GM12878 (cell line): ENCODE data around the gene WDFY1. TPM values are rescaled to one million over a fixed set of nuclear protein-coding genes. Genes with fewer than 3 reads are reported as not detected.

Experiments used
- ATAC-seq: fragments of 200-7000 bp; cut with Tn5 transposase; 3 replicates; pipeline ENCODE4 v1.9.1; 2020; ENCODE audit warnings: mild to moderate bottlenecking, moderate library complexity
- BruUV-seq: library from RNA; stranded (reverse); fragments of 400-500 nt; replicated peaks from 2 replicates; lab custom pipeline; 2021; lab: Mats Ljungman, UMichigan
- CTCF ChIA-PET: fragments of 300-600 bp; sonication (Branson Sonifier 250); formaldehyde crosslinking; extraction: SDS; loops from one replicate; lab custom pipeline; 2021; ENCODE audit warnings: inconsistent platforms; lab: Yijun Ruan, JAX
- POLR2A ChIA-PET: fragments of 350-600 bp; formaldehyde crosslinking; extraction: SDS; loops from one replicate; lab custom pipeline; 2021; ENCODE audit warnings: inconsistent platforms; lab: Charles Lee
- RAD21 ChIA-PET: fragments of 300-600 bp; sonication (Branson Sonifier 250); formaldehyde crosslinking; loops from one replicate; lab custom pipeline; 2023; ENCODE audit warnings: antibody characterized with exemption; ENCODE audit not compliant: unreplicated experiment; lab: Charles Lee
- SMC1A ChIA-PET: fragments of 300-600 bp; sonication (Branson Sonifier 250); formaldehyde crosslinking; loops from one replicate; lab custom pipeline; 2023; ENCODE audit not compliant: unreplicated experiment, uncharacterized antibody; lab: Charles Lee
- DNase-seq: peaks from one replicate; pipeline ENCODE4 v3.0.0-alpha.2; 2011; ENCODE audit warnings: low read depth, low spot score
- FAIRE-seq: peaks from 3 replicates; lab custom pipeline; 2011; peaks lifted over from hg19 to GRCh38; lab: Jason Lieb, UNC
- H2AFZ ChIP-seq: 2 replicates; pipeline ENCODE4 v1.6.0; 2011; ENCODE audit warnings: low read depth, low read length, control low read depth; ENCODE audit not compliant: control insufficient read depth
- H3K27ac ChIP-seq: 2 replicates; pipeline ENCODE4 v1.5.1; 2011; ENCODE audit warnings: control low read depth; ENCODE audit not compliant: control insufficient read depth, insufficient read depth
- H3K27me3 ChIP-seq, 2 experiments: replicated peaks in 1 of 2; 2 replicates each; pipeline versions ENCODE4 v1.6.0 to v1.6.1; 2011; ENCODE audit warnings: low read length in 1 of 2; ENCODE audit not compliant: control insufficient read depth in 2 of 2, insufficient read depth in 2 of 2
- H3K36me3 ChIP-seq, 2 experiments: 2 replicates each; pipeline ENCODE4 v1.5.1; 2011; ENCODE audit warnings: low read length in 1 of 2; ENCODE audit not compliant: control insufficient read depth in 2 of 2, insufficient read depth in 2 of 2
- H3K4me1 ChIP-seq: 2 replicates; pipeline ENCODE4 v1.6.1; 2011; ENCODE audit warnings: mild to moderate bottlenecking, low read length, moderate library complexity, mixed read lengths; ENCODE audit not compliant: control insufficient read depth, insufficient read depth
- H3K4me2 ChIP-seq: 2 replicates; pipeline ENCODE4 v1.6.0; 2011; ENCODE audit warnings: control low read depth; ENCODE audit not compliant: control insufficient read depth, insufficient read depth
- H3K4me3 ChIP-seq: fragments of 200-600 bp; sonication (generic); 2 replicates; pipeline ENCODE4 v1.5.1; 2016
- H3K79me2 ChIP-seq: 2 replicates; pipeline ENCODE4 v1.6.0; 2011; ENCODE audit warnings: low read length; ENCODE audit not compliant: control insufficient read depth, insufficient read depth
- H3K9ac ChIP-seq: 2 replicates; pipeline ENCODE4 v1.8.0; 2011; ENCODE audit warnings: low read length, control low read depth, mixed read lengths; ENCODE audit not compliant: control insufficient read depth, insufficient read depth
- H3K9me3 ChIP-seq: replicated peaks from 3 replicates; pipeline ENCODE4 v1.5.1; 2011; ENCODE audit warnings: mild to moderate bottlenecking, low read length; ENCODE audit not compliant: control insufficient read depth, insufficient read depth
- H4K20me1 ChIP-seq: 2 replicates; pipeline ENCODE4 v1.6.0; 2011; ENCODE audit not compliant: control insufficient read depth, insufficient read depth
- BRCA1 ChIP-seq: IDR thresholded peaks from 2 replicates; pipeline ENCODE4 v1.6.1; 2011; ENCODE audit warnings: low read depth, low read length, improper control_type of control experiment
- EP300 ChIP-seq, 2 experiments: fragments of 150-350 bp in 1 of 2; IDR thresholded peaks; 2 replicates each; pipeline ENCODE4 v1.6.1; 2011 to 2012; ENCODE audit warnings: low read depth in 2 of 2, low read length in 2 of 2, borderline replicate concordance in 1 of 2, improper control_type of control experiment in 1 of 2, inconsistent platforms in 1 of 2; ENCODE audit not compliant: control insufficient read depth in 1 of 2
- EZH2 ChIP-seq: IDR thresholded peaks from 2 replicates; pipeline ENCODE4 v1.6.1; 2012; ENCODE audit warnings: low read depth, mild to moderate bottlenecking, control low read depth, inconsistent platforms, low read length, borderline replicate concordance; ENCODE audit not compliant: control insufficient read depth
- HDGF ChIP-seq: fragments of 450-650 bp; IDR thresholded peaks from 2 replicates; pipeline ENCODE4 v1.6.1; 2016; ENCODE audit warnings: antibody characterized with exemption
- NFYB ChIP-seq: IDR thresholded peaks from 2 replicates; pipeline ENCODE4 v1.6.1; 2011; ENCODE audit warnings: low read depth, mild to moderate bottlenecking, low read length, improper control_type of control experiment, moderate library complexity; ENCODE audit not compliant: insufficient read depth
- PKNOX1 ChIP-seq: fragments of 450-650 bp; IDR thresholded peaks from 2 replicates; pipeline ENCODE4 v1.6.1; 2016; ENCODE audit warnings: mild to moderate bottlenecking
- POLR2A ChIP-seq: IDR thresholded peaks from 2 replicates; pipeline ENCODE4 v1.6.1; 2011; ENCODE audit warnings: low read depth, mild to moderate bottlenecking, low read length
- POLR2AphosphoS5 ChIP-seq: IDR thresholded peaks from 2 replicates; pipeline ENCODE4 v1.6.1; 2011; ENCODE audit warnings: mild to moderate bottlenecking, low read length, inconsistent platforms
- POU2F2 ChIP-seq: IDR thresholded peaks from 3 replicates; pipeline ENCODE4 v1.6.1; 2011; ENCODE audit warnings: low read depth, mild to moderate bottlenecking, low read length, borderline replicate concordance
- RAD51 ChIP-seq: fragments of 450-650 bp; IDR thresholded peaks from 2 replicates; pipeline ENCODE4 v1.6.1; 2016; ENCODE audit warnings: moderate library complexity, mild to moderate bottlenecking, inconsistent platforms
- RUNX3 ChIP-seq: IDR thresholded peaks from 2 replicates; pipeline ENCODE4 v1.6.1; 2012; ENCODE audit warnings: low read length, inconsistent platforms
- SREBF2 ChIP-seq: IDR thresholded peaks from 2 replicates; pipeline ENCODE4 v1.6.1; 2012; ENCODE audit warnings: mild to moderate bottlenecking, low read length
- TCF12 ChIP-seq: IDR thresholded peaks from 2 replicates; pipeline ENCODE4 v1.6.1; 2011; ENCODE audit warnings: low read depth, mild to moderate bottlenecking, low read length
- WGBS: methylation state at CpG from one replicate; pipeline ENCODE4 v1.1.6; 2016; ENCODE audit warnings: low lambda C conversion rate; ENCODE audit not compliant: insufficient replicate concordance, insufficient coverage; ENCODE audit errors: missing lambda C conversion rate; 5-methylcytosine and 5-hydroxymethylcytosine counted together
- in situ Hi-C: fragments of 300-500 bp; cut with MboI; formaldehyde crosslinking; loops from 9 replicates; pipeline ENCODE4 v1.14.3; 2018; ENCODE audit warnings: mixed read lengths
- intact Hi-C: fragments of 100-400 bp; cut with micrococcal nuclease; formaldehyde crosslinking; loops from one replicate; pipeline ENCODE4 v1.14.2; 2022; ENCODE audit not compliant: unreplicated experiment
- polyA plus RNA-seq, 11 experiments: library from polyadenylated mRNA; depleted of rRNA in 4 of 11; unstranded in 6 of 11; stranded (reverse) in 5 of 11; fragments of >200 nt; fragmentation: Nextera tagmentation in 4 of 11; fragmentation: Illumina TruSeq in 1 of 11; extraction: Ambion mirVana in 4 of 11; extraction: Trizol in 1 of 11; gene quantifications; 1 replicate in 1 of 11; 2 replicates in 10 of 11; pipeline versions ENCODE4 v1.2.1 to v1.2.3, GENCODE V29; 2011 to 2016; ENCODE audit warnings: inconsistent platforms in 2 of 11, missing spikeins in 2 of 11, low read depth in 1 of 11
- total RNA-seq, 4 experiments: library from RNA; depleted of rRNA in 3 of 4; stranded (reverse); fragments of >200 nt in 3 of 4; fragmentation: Illumina TruSeq in 1 of 4; extraction: Trizol in 1 of 4; gene quantifications; 2 replicates each; pipeline versions ENCODE4 v1.2.1 to v1.2.3, GENCODE V29; 2013 to 2021

Gene WDFY1
- total and polyA plus RNA-seq, 10 of the 15 experiments (the other 5 are each of a cell fraction or from before 2014, with no cell fraction given): 2.9 to 28.1 (median 13.1) TPM

DNA sequence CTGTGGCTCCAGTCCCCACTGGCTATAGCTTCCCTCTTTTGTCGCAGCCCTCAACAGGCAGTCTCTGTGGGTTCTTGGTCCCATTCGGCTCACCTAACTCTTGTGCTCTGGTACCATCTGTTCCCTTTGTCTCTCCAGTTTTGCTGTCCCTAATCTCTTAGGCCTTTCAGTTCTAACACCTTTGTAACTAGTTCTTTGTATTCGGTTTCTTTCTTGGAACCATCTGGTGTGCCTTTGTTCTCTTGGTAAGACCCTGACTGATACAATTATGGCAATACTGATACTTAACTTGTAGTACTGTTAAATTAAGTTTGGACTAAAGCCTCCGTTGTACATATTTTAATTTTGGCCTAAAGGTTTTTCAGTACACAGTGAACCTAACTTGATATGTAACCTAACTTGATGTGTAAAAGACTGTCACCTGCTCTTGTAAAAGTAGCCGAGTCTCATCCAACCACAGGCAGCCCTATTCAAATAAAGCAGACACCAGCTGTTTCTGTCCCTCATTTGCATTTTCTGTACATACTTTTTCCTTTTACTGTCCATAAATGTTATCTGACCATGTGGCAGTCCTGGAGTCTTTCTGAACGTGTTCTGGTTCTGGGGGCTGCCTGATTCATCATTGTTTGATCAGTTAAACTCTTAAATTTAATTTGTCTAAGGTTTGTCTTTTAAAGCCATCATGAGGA is 7.3 kb upstream of the WDFY1 start:
- Histone ChIP-seq H3K27ac (peak overlapping the region; percentile 66), H3K79me2 (peaks cover 2% of the 10 kb centered on the region), H3K27me3 (no peaks in the 10 kb centered on the region), H3K36me3 (no peaks in the 10 kb centered on the region), H3K4me3 (no peak overlapping the region; the same call in 1 of the 2 replicates), H2AFZ (peak overlapping the region; percentile 78), H3K4me2 (peak overlapping the region; percentile 58), H3K9me3 (no peaks in the 10 kb centered on the region), H4K20me1 (no peaks in the 10 kb centered on the region), H3K4me1 (peaks cover 49% of the 10 kb centered on the region), H3K9ac (peak overlapping the region; percentile 36)
- RAD21 ChIA-PET: no interaction called here
- POLR2A ChIA-PET: no interaction called here
- FAIRE-seq (peak; percentile 27), ATAC-seq (peak; percentile 34), DNase-seq (no peak)
- BruUV-seq: no TSS peak
- SMC1A ChIA-PET: interaction anchor here (0.6 to 1.1 kb wide), 2 partner anchors 11 to 50 kb away, joined by 3 to 4 read pairs; no protein-coding TSS in a partner anchor
- TF ChIP-seq POLR2A: peak; percentile 19; the same call in 1 of the 2 replicates
- TF ChIP-seq PKNOX1: peak; percentile 41; the same call in 1 of the 2 replicates
- 0 out of 4 replicates have a peak, but pooled peaks of 1 of the 2 experiments have one; percentile 20 for TF ChIP-seq EP300 (IDR thresholded peaks at IDR 0.05; ENCODE audit: borderline replicate concordance in 1 of 2, control insufficient read depth in 1 of 2, low read depth in 2 of 2, low read length in 2 of 2)
- peak; percentile 58 for TF ChIP-seq RUNX3
- 0 out of 2 replicates have a peak, but pooled peaks have one; percentile 38 for TF ChIP-seq TCF12
- TF ChIP-seq BRCA1: no peak
- 0 out of 2 replicates have a peak, but pooled peaks have one; percentile 14 for TF ChIP-seq NFYB
- TF ChIP-seq POU2F2: peak; percentile 91; the same call in 2 of the 3 replicates
- 0 out of 2 replicates have a peak, but pooled peaks have one; percentile 41 for TF ChIP-seq HDGF
- TF ChIP-seq SREBF2: no peak
- TF ChIP-seq RAD51: peak; percentile 50
- peak; percentile 45; the same call in 1 of the 2 replicates for TF ChIP-seq POLR2AphosphoS5
- no peak for TF ChIP-seq EZH2
- WGBS: 12% methylated on average over 6 of the region's 6 CpGs
- in situ Hi-C loops: loop anchor here (10.0 kb wide), 1 partner anchor 632 kb away; the partner anchor contains the start of gene CUL3
- intact Hi-C loops: no loop called here
- CTCF ChIA-PET: interaction anchor here (1.0 kb wide), 1 partner anchor 18 kb away, joined by 4 read pairs; no protein-coding TSS in a partner anchor
